Liver (tissue), 3 donors: ENCODE data around the gene TUFT1.

Experiments
- EGR1 ChIP-seq, 2 donors: IDR thresholded peaks; 2 replicates each; pipeline ENCODE4 v1.6.1; 2016 to 2018; ENCODE audit warnings: antibody characterized with exemption in 2 of 2, low read depth in 2 of 2
- JUND ChIP-seq, 2 donors: IDR thresholded peaks; 2 replicates each; pipeline ENCODE4 v1.6.1; 2016; ENCODE audit warnings: antibody characterized with exemption in 2 of 2
- REST ChIP-seq: IDR thresholded peaks from 2 replicates; pipeline ENCODE4 v1.6.1; 2016; ENCODE audit warnings: antibody characterized with exemption, mild to moderate bottlenecking
- SP1 ChIP-seq: IDR thresholded peaks from 2 replicates; pipeline ENCODE4 v1.6.1; 2018; ENCODE audit warnings: antibody characterized with exemption, mild to moderate bottlenecking
- TAF1 ChIP-seq: conservative IDR thresholded peaks from 2 replicates; pipeline ENCODE4 v1.6.1; 2016; ENCODE audit warnings: antibody characterized with exemption, mild to moderate bottlenecking
- ZBTB33 ChIP-seq: IDR thresholded peaks from 2 replicates; pipeline ENCODE4 v1.6.1; 2016; ENCODE audit warnings: antibody characterized with exemption
- TF ChIP-seq, protein P1 (sequence below): fragments of 150-350 bp; IDR thresholded peaks from 2 replicates; pipeline ENCODE4 v1.5.1; 2017; ENCODE audit warnings: improper control_type of control experiment, low read depth, low read length; ENCODE audit not compliant: missing input control
- TF ChIP-seq, protein P2 (sequence below): IDR thresholded peaks from 2 replicates; pipeline ENCODE4 v1.6.1; 2016; ENCODE audit warnings: antibody characterized with exemption
- TF ChIP-seq, protein P3 (sequence below): IDR thresholded peaks from 2 replicates; pipeline ENCODE4 v1.6.1; 2016; ENCODE audit warnings: antibody characterized with exemption
- donor health status: healthy.
- donor health status: healthy.

DNA sequence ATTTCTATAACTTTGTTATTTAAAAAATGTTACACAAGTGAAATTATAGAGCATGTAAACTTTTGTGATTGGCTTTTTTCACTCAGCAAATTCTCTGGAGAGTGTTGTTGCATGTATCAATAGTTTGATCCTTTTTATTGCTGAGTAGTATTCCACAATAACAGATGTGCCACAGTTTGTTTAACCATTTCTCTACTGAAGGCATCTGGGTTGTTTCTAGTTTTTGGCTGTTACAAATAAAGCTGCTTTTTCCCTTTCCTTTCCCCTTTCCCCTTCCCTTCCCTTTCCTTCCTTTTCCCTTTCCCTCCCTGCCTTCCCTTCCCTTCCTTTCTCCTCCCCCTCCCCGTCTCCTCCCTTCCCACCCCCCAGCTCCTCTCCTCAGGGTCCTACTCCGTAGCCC lies 15.9 kb downstream of the TUFT1 start:
- TF ChIP-seq ZBTB33 = no peak
- TF ChIP-seq, protein P1, sequence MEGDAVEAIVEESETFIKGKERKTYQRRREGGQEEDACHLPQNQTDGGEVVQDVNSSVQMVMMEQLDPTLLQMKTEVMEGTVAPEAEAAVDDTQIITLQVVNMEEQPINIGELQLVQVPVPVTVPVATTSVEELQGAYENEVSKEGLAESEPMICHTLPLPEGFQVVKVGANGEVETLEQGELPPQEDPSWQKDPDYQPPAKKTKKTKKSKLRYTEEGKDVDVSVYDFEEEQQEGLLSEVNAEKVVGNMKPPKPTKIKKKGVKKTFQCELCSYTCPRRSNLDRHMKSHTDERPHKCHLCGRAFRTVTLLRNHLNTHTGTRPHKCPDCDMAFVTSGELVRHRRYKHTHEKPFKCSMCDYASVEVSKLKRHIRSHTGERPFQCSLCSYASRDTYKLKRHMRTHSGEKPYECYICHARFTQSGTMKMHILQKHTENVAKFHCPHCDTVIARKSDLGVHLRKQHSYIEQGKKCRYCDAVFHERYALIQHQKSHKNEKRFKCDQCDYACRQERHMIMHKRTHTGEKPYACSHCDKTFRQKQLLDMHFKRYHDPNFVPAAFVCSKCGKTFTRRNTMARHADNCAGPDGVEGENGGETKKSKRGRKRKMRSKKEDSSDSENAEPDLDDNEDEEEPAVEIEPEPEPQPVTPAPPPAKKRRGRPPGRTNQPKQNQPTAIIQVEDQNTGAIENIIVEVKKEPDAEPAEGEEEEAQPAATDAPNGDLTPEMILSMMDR = no peak
- no peak for TF ChIP-seq JUND (IDR thresholded peaks at IDR 0.05)
- no peak for TF ChIP-seq REST
- TF ChIP-seq, protein P2, sequence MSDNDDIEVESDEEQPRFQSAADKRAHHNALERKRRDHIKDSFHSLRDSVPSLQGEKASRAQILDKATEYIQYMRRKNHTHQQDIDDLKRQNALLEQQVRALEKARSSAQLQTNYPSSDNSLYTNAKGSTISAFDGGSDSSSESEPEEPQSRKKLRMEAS = no peak
- TF ChIP-seq SP1 = no peak
- TF ChIP-seq, protein P3, sequence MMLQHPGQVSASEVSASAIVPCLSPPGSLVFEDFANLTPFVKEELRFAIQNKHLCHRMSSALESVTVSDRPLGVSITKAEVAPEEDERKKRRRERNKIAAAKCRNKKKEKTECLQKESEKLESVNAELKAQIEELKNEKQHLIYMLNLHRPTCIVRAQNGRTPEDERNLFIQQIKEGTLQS = no peak
- TF ChIP-seq EGR1 (IDR thresholded peaks at IDR 0.05; ENCODE audit: low read depth in 2 of 2) = no peak
- no peak for TF ChIP-seq TAF1
